Panc1 (cell line): ENCODE results near the gene GPC1. TPM values are rescaled to one million over a fixed set of nuclear protein-coding genes. Genes with fewer than 3 reads are reported as not detected.

Source experiments
- ATAC-seq: fragments of 200-7000 bp; cut with Tn5 transposase; 2 replicates; pipeline ENCODE4 v1.9.1; 2020; ENCODE audit warnings: mild to moderate bottlenecking, moderate library complexity
- BruUV-seq: library from RNA; stranded (reverse); fragments of 400-500 nt; replicated peaks from 2 replicates; lab custom pipeline; 2021; lab: Mats Ljungman, UMichigan
- CTCF ChIA-PET: fragments of 300-600 bp; sonication (Branson Sonifier 250); formaldehyde crosslinking; loops from one replicate; lab custom pipeline; 2022; ENCODE audit warnings: antibody characterized with exemption; lab: Charles Lee
- POLR2A ChIA-PET: fragments of 300-600 bp; sonication (Branson Sonifier 250); formaldehyde crosslinking; loops from one replicate; lab custom pipeline; 2022; ENCODE audit warnings: antibody characterized with exemption; lab: Charles Lee
- DNase-seq: peaks from one replicate; pipeline ENCODE4 v3.0.0-alpha.2; 2010; ENCODE audit warnings: low read depth, low spot score
- H3K27ac ChIP-seq: 2 replicates; pipeline ENCODE4 v1.5.1; 2011; ENCODE audit warnings: mild to moderate bottlenecking, low read length, inconsistent platforms
- H3K27me3 ChIP-seq: fragments of 200-500 bp; sonication (Bioruptor generic); 2 replicates; pipeline ENCODE4 v1.6.0; 2014; ENCODE audit warnings: low read length, inconsistent platforms; ENCODE audit not compliant: control insufficient read depth, insufficient read depth
- H3K36me3 ChIP-seq: fragments of 200-500 bp; sonication (Bioruptor generic); 2 replicates; pipeline ENCODE4 v1.5.1; 2014; ENCODE audit warnings: inconsistent platforms, mild to moderate bottlenecking, low read length, moderate library complexity; ENCODE audit not compliant: control insufficient read depth, insufficient read depth
- H3K4me1 ChIP-seq: 2 replicates; pipeline ENCODE4 v1.5.1; 2011; ENCODE audit warnings: inconsistent platforms, mild to moderate bottlenecking, low read length, moderate library complexity; ENCODE audit not compliant: control insufficient read depth, insufficient read depth
- H3K4me3 ChIP-seq, 2 experiments: 2 replicates each; pipeline ENCODE4 v1.5.1; 2011 to 2012; ENCODE audit warnings: low read depth in 2 of 2, low read length in 2 of 2, mild to moderate bottlenecking in 2 of 2, inconsistent platforms in 1 of 2, moderate library complexity in 1 of 2
- H3K9me3 ChIP-seq: fragments of 200-500 bp; sonication (Bioruptor generic); 2 replicates; pipeline ENCODE4 v1.5.1; 2014; ENCODE audit warnings: low read depth, mild to moderate bottlenecking, inconsistent platforms, low read length, moderate library complexity; ENCODE audit not compliant: control insufficient read depth, insufficient read depth
- CTCF ChIP-seq: fragments of 450-650 bp; IDR thresholded peaks from 2 replicates; pipeline ENCODE4 v1.5.1; 2017; ENCODE audit warnings: mild to moderate bottlenecking
- POLR2AphosphoS5 ChIP-seq: IDR thresholded peaks from 2 replicates; pipeline ENCODE4 v1.6.1; 2012; ENCODE audit warnings: mild to moderate bottlenecking, low read depth, low read length, moderate library complexity
- REST ChIP-seq, 2 experiments: IDR thresholded peaks; 2 replicates each; pipeline ENCODE4 v1.6.1; 2011 to 2012; ENCODE audit warnings: low read depth in 2 of 2, control low read depth in 1 of 2, low read length in 1 of 2, mild to moderate bottlenecking in 1 of 2, moderate library complexity in 1 of 2; ENCODE audit not compliant: insufficient read depth in 1 of 2
- SIN3A ChIP-seq: IDR thresholded peaks from 2 replicates; pipeline ENCODE4 v1.6.1; 2012; ENCODE audit warnings: low read depth, mild to moderate bottlenecking, low read length, moderate library complexity, borderline replicate concordance; ENCODE audit not compliant: insufficient read depth
- TCF7L2 ChIP-seq: IDR thresholded peaks from 2 replicates; pipeline ENCODE4 v1.6.1; 2011; ENCODE audit warnings: mild to moderate bottlenecking, low read depth, low read length, inconsistent platforms
- in situ Hi-C: cut with HindIII; loops from 2 replicates; pipeline ENCODE4 v1.10.0; 2016; ENCODE audit warnings: low sequenced_read_pairs, low pct_unique_long_range_greater_than_20kb
- intact Hi-C: fragments of 100-400 bp; cut with micrococcal nuclease; formaldehyde crosslinking; loops from one replicate; pipeline ENCODE4 v1.10.0; 2022; ENCODE audit not compliant: unreplicated experiment
- total RNA-seq: library from RNA; stranded (reverse); gene quantifications from one replicate; pipeline ENCODE4 v1.2.1, GENCODE V29; 2021; ENCODE audit not compliant: unreplicated experiment

The GPC1 gene
- total RNA-seq, 1 experiment from 2014 or later: 88.7 TPM

DNA sequence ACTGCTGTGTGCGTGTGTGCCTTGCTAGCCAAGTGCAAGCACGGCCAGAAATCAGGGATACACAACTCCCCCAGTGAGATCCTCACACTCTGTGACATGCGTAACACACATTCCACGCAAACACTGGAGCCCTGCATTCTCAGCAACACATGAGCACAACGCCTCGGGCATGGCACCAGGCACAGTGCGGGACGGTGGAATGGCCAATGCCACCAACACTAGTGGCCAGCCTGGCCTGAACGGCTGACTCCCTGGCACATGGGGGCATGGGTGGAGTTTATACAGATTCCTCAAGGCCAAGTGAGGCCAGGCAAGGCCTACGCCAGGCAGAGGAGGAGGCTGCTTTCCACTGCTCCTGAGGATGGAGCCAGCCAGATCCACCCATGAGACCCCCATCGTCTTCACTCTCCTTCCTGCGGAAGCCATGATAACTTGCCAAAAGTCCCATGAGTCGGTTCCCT, 66.1 kb downstream of the GPC1 start:
- ChIA-PET POLR2A (no interaction called here), CTCF (no interaction called here)
- no peak overlapping the region for H3K4me3 ChIP-seq
- H3K36me3 ChIP-seq: no peaks in the 10 kb centered on the region
- DNase-seq (no peak), ATAC-seq (0 out of 2 replicates have a peak, but pooled peaks have one; percentile 16)
- no peaks in the 10 kb centered on the region for H3K9me3 ChIP-seq
- in situ Hi-C loops (no loop called here), intact Hi-C loops (no loop called here)
- no peaks in the 10 kb centered on the region for H3K4me1 ChIP-seq
- no peaks in the 10 kb centered on the region for H3K27me3 ChIP-seq
- no peak overlapping the region for H3K27ac ChIP-seq
- no TSS peak for BruUV-seq
- TF ChIP-seq SIN3A (no peak), TCF7L2 (no peak), REST (IDR thresholded peaks at IDR 0.05; ENCODE audit: insufficient read depth in 1 of 2, low read depth in 2 of 2, low read length in 1 of 2) (no peak), CTCF (no peak)

- POLR2A ChIA-PET: no interaction called here
- BruUV-seq: no TSS peak
Measured at GRCh38 chr2:240502059-240502429, 66.6 kb downstream of the GPC1 start.

More at GRCh38 chr2:240502059-240502429, 66.6 kb downstream of the GPC1 start:
- DNase-seq (no peak), ATAC-seq (no peak)
- Histone ChIP-seq H3K4me3 (no peak overlapping the region), H3K27me3 (no peaks in the 10 kb centered on the region), H3K27ac (no peak overlapping the region), H3K9me3 (no peaks in the 10 kb centered on the region), H3K36me3 (no peaks in the 10 kb centered on the region), H3K4me1 (no peaks in the 10 kb centered on the region)
- in situ Hi-C loops: no loop called here
- TF ChIP-seq POLR2AphosphoS5: no peak
- TF ChIP-seq TCF7L2: no peak
- TF ChIP-seq REST (IDR thresholded peaks at IDR 0.05; ENCODE audit: insufficient read depth in 1 of 2, low read depth in 2 of 2, low read length in 1 of 2): no peak
- no peak for TF ChIP-seq CTCF
- no peak for TF ChIP-seq SIN3A
- intact Hi-C loops: no loop called here
- CTCF ChIA-PET: no interaction called here
